Neural progenitor cell (in vitro differentiated cells): ENCODE data around the gene WDR88. TPM values are rescaled to one million over a fixed set of nuclear protein-coding genes. Genes with fewer than 3 reads are reported as not detected.

Experiments
- DNase-seq: peaks from one replicate; pipeline ENCODE4 v3.0.0-alpha.2; 2016; ENCODE audit warnings: low spot score
- H2AFZ ChIP-seq: fragments of 200-600 bp; sonication (generic); replicated peaks from 2 replicates; pipeline ENCODE4 v1.6.1; 2016; ENCODE audit warnings: antibody characterized with exemption
- H3F3A ChIP-seq: fragments of 200-600 bp; sonication (generic); 2 replicates; pipeline ENCODE4 v1.6.1; 2016; ENCODE audit warnings: antibody characterized with exemption, low read depth
- H3K27ac ChIP-seq: fragments of 200-600 bp; sonication (generic); 2 replicates; pipeline ENCODE4 v1.5.1; 2016; ENCODE audit warnings: mild to moderate bottlenecking
- H3K27me3 ChIP-seq: fragments of 200-600 bp; sonication (generic); 2 replicates; pipeline ENCODE4 v1.6.1; 2016; ENCODE audit warnings: mild to moderate bottlenecking, moderate library complexity
- H3K36me3 ChIP-seq: fragments of 200-600 bp; sonication (generic); 2 replicates; pipeline ENCODE4 v1.5.1; 2016
- H3K4me1 ChIP-seq: fragments of 200-600 bp; sonication (generic); 2 replicates; pipeline ENCODE4 v1.6.1; 2016; ENCODE audit warnings: mixed run types
- H3K4me2 ChIP-seq: fragments of 200-600 bp; sonication (generic); 2 replicates; pipeline ENCODE4 v1.6.1; 2016
- H3K4me3 ChIP-seq: fragments of 200-600 bp; sonication (generic); 2 replicates; pipeline ENCODE4 v1.5.1; 2016
- H3K79me2 ChIP-seq: fragments of 200-600 bp; sonication (generic); 2 replicates; pipeline ENCODE4 v1.6.1; 2016; ENCODE audit warnings: low read depth
- H3K9ac ChIP-seq: fragments of 200-600 bp; sonication (generic); 2 replicates; pipeline ENCODE4 v1.6.1; 2016
- H3K9me3 ChIP-seq: fragments of 200-600 bp; sonication (generic); 2 replicates; pipeline ENCODE4 v1.5.1; 2016; ENCODE audit warnings: low read depth
- H4K20me1 ChIP-seq: fragments of 200-600 bp; sonication (generic); 2 replicates; pipeline ENCODE4 v1.6.1; 2016; ENCODE audit warnings: low read depth
- H3K27ac Mint-ChIP-seq: 3 replicates; pipeline ENCODE4 v1.8.0; 2021; ENCODE audit warnings: mixed read lengths
- H3K27me3 Mint-ChIP-seq: 2 replicates; pipeline ENCODE4 v1.8.0; 2022; ENCODE audit warnings: low read depth, mild to moderate bottlenecking, inconsistent platforms, moderate library complexity, mixed read lengths; ENCODE audit not compliant: insufficient read depth
- H3K36me3 Mint-ChIP-seq: 3 replicates; pipeline ENCODE4 v1.8.0; 2021; ENCODE audit warnings: mixed read lengths
- H3K4me1 Mint-ChIP-seq: 3 replicates; pipeline ENCODE4 v1.8.0; 2021; ENCODE audit warnings: mixed read lengths
- H3K4me3 Mint-ChIP-seq: 3 replicates; pipeline ENCODE4 v1.8.0; 2021; ENCODE audit warnings: mild to moderate bottlenecking, moderate library complexity, mixed read lengths
- H3K9me3 Mint-ChIP-seq: 3 replicates; pipeline ENCODE4 v1.8.0; 2020; ENCODE audit warnings: mixed read lengths
- CTCF ChIP-seq: fragments of 200-600 bp; sonication (generic); IDR thresholded peaks from 2 replicates; pipeline ENCODE4 v1.5.1; 2017; ENCODE audit warnings: antibody characterized with exemption, mild to moderate bottlenecking
- EZH2 ChIP-seq: fragments of 200-600 bp; sonication (generic); IDR thresholded peaks from 2 replicates; pipeline ENCODE4 v1.6.1; 2017; ENCODE audit warnings: antibody characterized with exemption, mild to moderate bottlenecking, moderate library complexity
- EZH2phosphoT487 ChIP-seq: fragments of 200-600 bp; sonication (generic); IDR thresholded peaks from 2 replicates; pipeline ENCODE4 v1.6.1; 2017; ENCODE audit warnings: antibody characterized with exemption
- total RNA-seq: library from RNA; depleted of rRNA; stranded (reverse); fragments of >200 nt; gene quantifications from 2 replicates; pipeline ENCODE4 v1.2.3, GENCODE V29; 2015; ENCODE audit warnings: low replicate concordance

Gene WDR88
- total RNA-seq, 1 donor from 2014 or later = not detected

GRCh38 chr19:33167438-33167837 lies 35.5 kb downstream of the WDR88 start:
- Histone ChIP-seq H3K4me2 (no peak overlapping the region), H3K36me3 (no peaks in the 10 kb centered on the region), H3K79me2 (no peaks in the 10 kb centered on the region), H3F3A (no peaks in the 10 kb centered on the region), H3K4me1 (no peaks in the 10 kb centered on the region), H3K9ac (no peak overlapping the region), H3K27me3 (no peaks in the 10 kb centered on the region), H3K27ac (no peak overlapping the region), H2AFZ (no peak overlapping the region), H3K4me3 (no peak overlapping the region), H3K9me3 (no peaks in the 10 kb centered on the region), H4K20me1 (no peaks in the 10 kb centered on the region)
- H3K36me3 Mint-ChIP-seq = peaks cover 2% of the 10 kb centered on the region
- H3K4me3 Mint-ChIP-seq = no peak overlapping the region
- peaks cover 2% of the 10 kb centered on the region for H3K4me1 Mint-ChIP-seq
- no peak for DNase-seq
- peaks cover 2% of the 10 kb centered on the region for H3K27me3 Mint-ChIP-seq
- H3K27ac Mint-ChIP-seq = no peak overlapping the region
- TF ChIP-seq CTCF = no peak
- no peak for TF ChIP-seq EZH2
- no peak for TF ChIP-seq EZH2phosphoT487
- peaks cover 24% of the 10 kb centered on the region for H3K9me3 Mint-ChIP-seq

- H3K27me3 Mint-ChIP-seq = peaks cover 2% of the 10 kb centered on the region
- H3K9me3 Mint-ChIP-seq = peaks cover 24% of the 10 kb centered on the region
- Histone ChIP-seq H3K4me2 (no peak overlapping the region), H3K27me3 (no peaks in the 10 kb centered on the region), H3K36me3 (no peaks in the 10 kb centered on the region), H3K27ac (no peak overlapping the region), H3F3A (no peaks in the 10 kb centered on the region), H3K4me3 (no peak overlapping the region), H3K9ac (no peak overlapping the region), H3K79me2 (no peaks in the 10 kb centered on the region), H4K20me1 (no peaks in the 10 kb centered on the region), H3K9me3 (no peaks in the 10 kb centered on the region), H2AFZ (no peak overlapping the region), H3K4me1 (peaks cover 5% of the 10 kb centered on the region)
- no peak for TF ChIP-seq CTCF
- no peak for TF ChIP-seq EZH2
- TF ChIP-seq EZH2phosphoT487 = no peak
- peaks cover 11% of the 10 kb centered on the region for H3K4me1 Mint-ChIP-seq
- H3K27ac Mint-ChIP-seq = no peak overlapping the region
- no peak for DNase-seq
- H3K4me3 Mint-ChIP-seq = no peak overlapping the region
- H3K36me3 Mint-ChIP-seq = peaks cover 2% of the 10 kb centered on the region
Observed at GRCh38 chr19:33168528-33168927, 36.6 kb downstream of the WDR88 start.

DNA sequence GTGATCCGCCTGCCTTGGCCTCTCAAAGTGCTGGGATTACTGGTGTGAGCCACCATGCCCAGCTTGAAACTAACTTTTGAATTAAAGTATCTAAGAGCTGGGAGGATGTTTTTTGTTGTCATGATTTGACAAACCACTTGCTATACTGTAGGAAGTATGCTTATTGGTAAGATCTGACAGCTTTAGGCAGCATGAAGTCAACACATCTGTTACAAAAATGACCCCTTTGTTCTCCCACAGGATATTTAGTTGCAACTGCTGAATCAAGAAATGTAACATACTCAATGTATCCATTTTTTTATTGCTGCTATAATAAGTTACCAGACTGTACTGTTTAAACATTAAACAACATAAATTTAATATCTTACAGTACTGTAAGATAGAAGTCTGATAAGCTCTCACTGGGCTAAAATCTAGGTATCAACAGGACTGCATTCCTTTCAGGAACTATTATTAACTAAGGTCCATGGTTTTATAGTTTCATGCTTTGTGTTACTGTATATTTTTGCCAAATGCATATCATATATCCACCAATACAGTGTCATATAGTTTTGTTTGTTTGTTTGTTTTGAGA lies 39.4 kb downstream of the WDR88 start:
- TF ChIP-seq EZH2 = no peak
- TF ChIP-seq CTCF = no peak
- TF ChIP-seq EZH2phosphoT487 = no peak
- H4K20me1 ChIP-seq = no peaks in the 10 kb centered on the region
- H3K27me3 ChIP-seq = no peaks in the 10 kb centered on the region
- H3K27ac ChIP-seq = no peak overlapping the region
- peaks cover 21% of the 10 kb centered on the region for H3K9me3 Mint-ChIP-seq
- H3K36me3 Mint-ChIP-seq = peaks cover 2% of the 10 kb centered on the region
- peaks cover 26% of the 10 kb centered on the region for H3K4me1 Mint-ChIP-seq
- no peak overlapping the region for H2AFZ ChIP-seq
- H3K9ac ChIP-seq = no peak overlapping the region
- no peak for DNase-seq
- H3K9me3 ChIP-seq = no peaks in the 10 kb centered on the region
- H3K4me3 Mint-ChIP-seq = no peak overlapping the region
- H3F3A ChIP-seq = peaks cover 4% of the 10 kb centered on the region
- no peak overlapping the region for H3K27ac Mint-ChIP-seq
- H3K4me1 ChIP-seq = peaks cover 10% of the 10 kb centered on the region
- peaks cover 9% of the 10 kb centered on the region for H3K79me2 ChIP-seq
- H3K27me3 Mint-ChIP-seq = peaks cover 5% of the 10 kb centered on the region
- H3K36me3 ChIP-seq = no peaks in the 10 kb centered on the region
- H3K4me3 ChIP-seq = no peak overlapping the region
- no peak overlapping the region for H3K4me2 ChIP-seq
